Activated CD4-positive, alpha-beta T cell treated with anti-CD3 and anti-CD28 coated beads for 4 hours (primary cell): ENCODE data around the gene MCTS1.
"Not testable (repeated sequence)": the region's sequence is repeated elsewhere in the genome, so short reads cannot be mapped to it uniquely, and the experiment has no call there.

Experiments used
- DNase-seq, 2 donors: peaks; one replicate each; pipeline ENCODE4 v3.0.0-alpha.2; 2020

The MCTS1 gene

DNA sequence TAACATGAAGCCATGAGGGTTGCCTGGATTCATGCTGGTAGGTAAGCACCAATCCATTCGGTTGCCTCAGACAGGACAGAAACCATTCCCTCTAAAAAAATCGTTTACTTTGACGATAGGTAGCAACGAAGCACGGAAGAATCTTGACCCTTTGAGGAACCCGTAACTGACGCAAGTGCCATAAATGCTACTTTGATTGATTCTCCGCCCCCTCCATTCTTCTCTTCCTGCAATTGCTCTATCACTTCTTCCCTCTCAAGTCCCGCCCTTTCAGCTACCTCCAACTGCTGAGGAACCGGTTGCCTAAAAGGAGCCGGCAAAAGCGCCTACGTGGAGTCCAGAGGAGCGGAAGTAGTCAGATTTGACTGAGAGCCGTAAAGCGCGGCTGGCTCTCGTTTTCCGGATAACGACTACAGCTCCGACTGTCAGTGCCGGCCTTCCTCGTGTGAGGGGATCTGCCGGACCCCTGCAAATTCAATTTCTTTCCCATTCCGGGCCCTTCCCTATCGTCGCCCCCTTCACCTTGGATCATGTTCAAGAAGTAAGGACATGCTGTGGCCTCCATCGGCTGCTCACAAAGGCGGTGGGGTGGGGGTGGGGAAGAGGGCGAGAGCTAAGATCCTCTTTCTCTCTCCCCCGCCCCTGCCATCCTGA, at the start of gene MCTS1:
Gene MCTS1, plus strand, starts transcription at position 395 of the 654 bp plus-strand sequence. Its CDS starts 136 bp downstream, at position 531.
- DNase-seq = peak; percentile 72 to 76

DNA sequence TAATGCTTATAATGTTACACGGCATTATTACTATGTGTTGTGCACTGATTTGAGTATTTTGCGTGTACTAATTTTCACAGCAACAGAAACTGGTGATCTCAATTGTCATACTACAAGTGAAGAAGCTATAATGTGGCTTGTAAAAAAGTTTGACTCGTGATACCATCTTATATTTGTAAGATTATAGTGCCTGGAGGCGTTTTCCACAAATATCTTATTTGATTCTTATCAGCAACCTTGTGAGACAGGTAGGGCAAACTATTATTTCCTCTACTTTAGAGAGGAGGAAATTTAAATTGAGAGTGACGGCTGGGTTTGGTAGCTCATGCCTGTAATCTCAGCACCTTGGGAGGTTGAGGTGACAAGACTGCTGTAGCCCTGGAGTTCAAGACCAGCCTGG, 47.6 kb upstream of the MCTS1 start:
- DNase-seq = no peak

DNA sequence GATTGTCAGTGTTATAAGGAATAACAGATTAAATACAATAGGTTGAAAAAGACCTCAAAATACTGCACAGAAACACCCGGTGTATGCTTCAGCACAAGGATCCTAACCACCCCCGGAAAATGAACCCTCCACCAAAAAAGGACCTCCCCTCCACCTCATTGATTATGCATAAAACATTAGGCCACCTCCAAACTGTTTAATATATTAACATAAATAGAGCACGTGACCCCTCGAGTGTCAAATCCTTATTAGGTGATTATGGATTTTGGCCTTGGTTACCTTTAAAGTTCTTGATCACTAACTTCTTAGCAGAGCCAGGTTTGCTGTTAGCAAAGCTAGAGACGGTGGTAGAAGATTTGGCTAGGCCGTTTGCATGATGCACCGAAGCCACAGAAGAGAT, 44.1 kb upstream of the MCTS1 start:
- no peak for DNase-seq

DNA sequence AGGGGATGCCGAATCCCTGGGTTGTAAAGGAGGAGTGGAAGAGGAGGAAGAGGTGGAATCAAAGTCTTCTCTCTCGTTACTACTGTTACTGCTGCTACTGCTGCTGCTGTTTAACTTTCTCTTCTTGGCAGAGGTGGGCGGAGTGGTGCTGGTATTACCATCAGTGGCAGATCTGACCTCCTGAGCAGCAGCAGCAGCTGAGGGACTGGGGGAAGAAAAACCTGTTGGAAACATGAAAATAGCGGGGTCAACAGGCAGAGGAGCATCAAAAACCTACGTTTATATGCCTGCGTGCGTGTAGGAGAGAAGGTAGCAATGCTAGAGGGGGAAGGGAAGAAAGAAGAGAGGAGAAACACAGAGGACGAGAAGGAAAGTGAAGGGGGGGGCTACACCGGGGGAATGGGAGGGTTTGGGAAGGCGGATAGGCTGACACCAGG, 43.5 kb upstream of the MCTS1 start:
- DNase-seq = peak; percentile 22 to 26

- DNase-seq = peak; percentile 86 to 87
Measured at GRCh38 chrX:120560842-120561633, 42.9 kb upstream of the MCTS1 start, which contains the start of gene CUL4B. Gene CUL4B, minus strand, starts transcription at chrX:120560962. Its CDS starts 324 bp downstream, at chrX:120560638.

DNA sequence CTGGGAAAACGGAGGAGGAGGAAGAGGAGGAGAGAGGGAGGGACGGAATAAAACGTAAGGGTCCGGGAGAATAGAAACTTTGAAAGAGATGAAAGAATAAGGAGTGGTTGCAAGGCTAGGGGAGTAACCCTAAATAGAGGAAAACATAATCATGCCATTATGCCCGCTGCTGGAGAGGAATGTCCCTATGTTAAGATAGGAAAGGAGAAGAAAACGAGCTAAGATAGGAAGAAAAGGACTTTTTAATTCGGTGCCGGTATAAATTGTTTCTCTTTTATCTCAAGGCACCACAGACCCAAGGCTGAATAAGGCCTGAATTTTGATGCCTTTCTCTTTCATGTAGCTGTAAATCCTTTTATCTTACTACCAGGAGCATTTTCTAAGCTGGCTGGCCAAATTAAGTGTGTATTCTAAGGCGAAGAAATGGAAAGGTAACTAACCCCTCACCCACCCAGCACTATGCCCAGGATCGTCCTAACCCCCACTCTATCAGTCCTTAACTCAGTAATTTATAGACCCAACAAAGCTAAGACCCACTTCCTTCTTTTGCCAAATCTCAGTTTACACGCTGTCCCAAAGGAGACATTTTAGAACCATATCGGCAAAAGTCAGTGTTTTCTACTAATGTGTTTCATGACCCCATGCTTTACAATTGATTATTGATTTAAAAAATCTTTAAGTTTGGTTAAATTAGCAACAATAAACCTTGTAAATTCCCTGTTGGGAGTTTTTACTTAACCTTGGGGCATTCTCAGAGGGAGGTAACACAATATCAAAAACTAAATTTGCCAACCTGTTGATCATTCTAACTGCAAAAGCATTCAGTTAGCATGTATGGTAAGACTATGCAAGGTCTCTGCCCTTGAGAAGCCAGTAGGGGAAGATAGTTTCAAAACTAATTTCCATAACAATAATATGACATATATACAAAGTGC, 42.0 kb upstream of the MCTS1 start:
- DNase-seq = no peak

- no peak for DNase-seq
Measured at GRCh38 chrX:120562569-120562926, 41.4 kb upstream of the MCTS1 start.

- DNase-seq = no peak
Measured at GRCh38 chrX:120564925-120565324, 39.0 kb upstream of the MCTS1 start.

GRCh38 chrX:120566817-120567216, 37.1 kb upstream of the MCTS1 start:
- DNase-seq = no peak

GRCh38 chrX:120568035-120568434, 35.9 kb upstream of the MCTS1 start:
- DNase-seq = no peak

DNA sequence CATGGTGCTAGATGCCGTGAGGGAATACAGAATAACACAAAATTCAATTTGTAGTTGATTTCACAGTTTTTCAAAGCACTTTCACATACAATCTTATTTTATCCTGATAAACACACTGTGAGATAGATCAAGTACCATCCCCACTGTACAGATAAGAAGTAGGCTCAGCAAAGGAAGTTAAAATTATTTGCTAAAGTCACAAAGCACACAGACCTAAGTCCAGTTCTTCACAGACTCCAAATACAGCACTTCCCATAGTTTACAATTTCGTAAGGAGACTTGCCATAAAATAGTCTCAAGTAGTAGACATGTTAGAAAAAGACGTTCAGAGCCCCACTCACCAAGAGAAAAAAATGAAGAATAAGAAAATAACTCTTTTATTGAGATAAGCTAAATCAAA, 35.3 kb upstream of the MCTS1 start:
- DNase-seq = no peak

DNA sequence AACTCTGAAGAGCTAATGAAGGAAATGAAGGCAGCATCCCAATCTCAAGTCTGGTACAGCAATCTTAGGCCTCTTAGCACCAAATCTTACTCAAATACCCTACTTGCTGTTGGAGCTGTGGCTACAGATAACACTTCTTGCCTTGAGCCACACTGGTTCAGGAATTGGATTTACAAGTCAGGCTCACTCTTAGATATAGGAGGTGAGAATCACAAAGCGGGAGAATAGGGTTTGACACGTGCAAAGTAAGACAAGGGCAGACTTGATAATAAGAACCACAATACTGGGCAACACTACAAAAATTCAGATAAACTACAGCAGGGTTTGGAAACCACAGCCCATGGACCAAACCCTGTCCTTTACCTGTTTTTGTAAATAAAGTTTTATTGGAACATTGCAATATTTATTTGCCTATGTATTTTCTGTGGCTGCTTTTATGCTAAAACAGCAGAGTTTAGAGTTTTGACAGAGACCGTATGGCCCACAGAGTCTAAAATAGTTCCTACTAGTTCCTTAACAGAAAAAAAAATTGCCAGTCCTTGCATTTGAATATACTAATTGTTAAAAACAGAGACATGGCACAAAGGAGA, 33.8 kb upstream of the MCTS1 start:
- DNase-seq = no peak

DNA sequence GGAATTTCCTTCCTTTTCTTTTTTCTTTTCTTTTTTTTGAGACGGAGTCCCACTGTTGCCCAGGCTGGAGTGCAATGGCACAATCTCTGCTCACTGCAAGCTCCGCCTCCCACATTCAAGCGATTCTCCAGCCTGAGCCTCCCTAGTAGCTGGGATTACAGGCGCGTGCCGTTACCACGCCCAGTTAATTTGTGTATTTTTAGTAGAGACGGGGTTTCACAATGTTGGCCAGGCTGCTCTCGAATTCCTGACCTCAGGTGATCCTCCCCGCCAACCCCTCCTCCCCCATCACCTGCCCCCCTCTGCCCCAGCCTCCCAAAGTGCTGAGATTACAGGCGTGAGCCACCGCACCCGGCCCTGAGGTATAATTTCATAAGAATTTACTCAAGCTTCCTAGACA, 30.1 kb upstream of the MCTS1 start:
- DNase-seq = not testable (repeated sequence)

GRCh38 chrX:120575379-120576114, 28.4 kb upstream of the MCTS1 start:
- no peak for DNase-seq

DNA sequence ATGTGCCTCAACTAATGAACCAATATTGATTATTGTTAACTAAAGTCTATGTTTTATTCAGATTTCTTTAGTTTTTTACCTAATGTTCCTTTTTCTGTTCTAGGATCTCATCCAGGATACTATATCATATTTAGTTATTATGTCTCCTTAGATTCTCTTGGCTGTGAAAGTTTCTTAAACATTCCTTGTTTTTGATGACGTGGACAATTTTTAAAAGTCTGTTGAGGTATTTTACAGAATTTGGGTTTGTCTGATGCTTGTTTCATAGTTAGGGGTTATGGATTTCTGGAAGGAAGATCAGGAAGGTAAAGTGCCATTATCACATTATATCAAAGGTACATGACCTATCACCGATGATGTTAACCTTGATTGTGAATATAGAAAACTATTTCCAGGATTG, 18.2 kb upstream of the MCTS1 start:
- no peak for DNase-seq

DNA sequence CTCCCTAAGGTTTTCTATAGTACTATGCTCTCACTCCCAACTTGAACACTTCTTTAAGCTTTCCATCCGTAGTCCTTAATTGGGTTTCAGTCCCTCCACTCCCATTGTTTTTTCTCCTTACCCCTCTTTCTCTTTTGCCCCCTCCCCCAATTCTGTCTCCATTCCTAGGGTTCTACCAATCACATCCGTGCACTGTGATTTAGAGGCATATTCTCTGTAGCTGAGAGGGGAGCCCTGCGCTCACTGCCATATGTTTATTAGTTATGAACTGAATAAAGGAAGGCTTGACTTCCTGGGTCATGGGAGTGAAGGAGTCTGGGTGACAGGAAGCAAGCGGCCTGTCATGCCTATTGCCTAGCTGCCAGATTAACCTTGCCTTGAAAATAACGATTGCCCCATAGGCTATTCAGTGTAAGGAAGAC, 471 bp downstream of the MCTS1 start:
- peak; percentile 8 to 9 for DNase-seq

GRCh38 chrX:120612086-120612485, 8.2 kb downstream of the MCTS1 start:
- no peak for DNase-seq

DNA sequence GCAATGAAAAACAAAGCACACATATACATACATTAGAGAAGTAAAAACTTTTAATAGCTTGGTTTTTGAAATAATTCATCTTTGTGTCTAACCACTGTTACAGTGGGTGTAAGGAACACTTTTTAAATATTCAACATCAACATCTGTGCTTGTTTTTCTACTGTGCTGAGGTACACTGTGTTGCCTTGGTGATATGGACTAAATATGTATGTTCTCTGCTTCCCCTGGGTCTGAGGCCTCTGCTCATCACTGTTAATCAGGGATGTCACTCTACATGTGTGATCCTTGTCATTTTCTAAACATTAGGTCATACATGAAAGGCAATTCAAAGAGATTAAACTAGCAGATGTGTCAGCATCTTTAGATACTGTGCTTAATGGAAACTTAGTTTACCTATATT, 10.9 kb downstream of the MCTS1 start:
- no peak for DNase-seq

GRCh38 chrX:120617996-120618630, 14.2 kb downstream of the MCTS1 start:
- no peak for DNase-seq

GRCh38 chrX:120625371-120625770, 21.5 kb downstream of the MCTS1 start:
- DNase-seq = no peak
